Measurements from ENCODE around the gene ERBB4.

- no peak for TF ChIP-seq TCF4 (CRISPR knock-in tag; IDR thresholded peaks at IDR 0.05; ENCODE audit: borderline replicate concordance)
- TF ChIP-seq ZFP3 (CRISPR knock-in tag; IDR thresholded peaks at IDR 0.05): no peak
- TF ChIP-seq BACH2 (CRISPR knock-in tag; IDR thresholded peaks at IDR 0.05; ENCODE audit: borderline replicate concordance): no peak
- TF ChIP-seq ESRRG (CRISPR knock-in tag; IDR thresholded peaks at IDR 0.05): no peak
- no peak for TF ChIP-seq ZNF8 (CRISPR knock-in tag; IDR thresholded peaks at IDR 0.05)
- TF ChIP-seq ZC3H10 (CRISPR knock-in tag; IDR thresholded peaks at IDR 0.05): no peak
- TF ChIP-seq ARNTL (CRISPR knock-in tag; IDR thresholded peaks at IDR 0.05; ENCODE audit: borderline replicate concordance, low read depth): no peak
Observed at GRCh38 chr2:212534336-212534735, 4.3 kb downstream of the ERBB4 start.

All from SK-N-SH treated with all-trans-retinoic acid at 6 μM for 48 hours (cell line).